OCI-M2 (cell line): Measurements from ENCODE around the gene EFHD2.
"Not testable (repeated sequence)": the region's sequence is repeated elsewhere in the genome, so short reads cannot be mapped to it uniquely, and the experiment has no call there.

Experiments used
- DNase-seq: peaks from one replicate; lab custom pipeline; 2025; ENCODE audit not compliant: unreplicated experiment; lab: John Stamatoyannopoulos, UW

The EFHD2 gene

DNA sequence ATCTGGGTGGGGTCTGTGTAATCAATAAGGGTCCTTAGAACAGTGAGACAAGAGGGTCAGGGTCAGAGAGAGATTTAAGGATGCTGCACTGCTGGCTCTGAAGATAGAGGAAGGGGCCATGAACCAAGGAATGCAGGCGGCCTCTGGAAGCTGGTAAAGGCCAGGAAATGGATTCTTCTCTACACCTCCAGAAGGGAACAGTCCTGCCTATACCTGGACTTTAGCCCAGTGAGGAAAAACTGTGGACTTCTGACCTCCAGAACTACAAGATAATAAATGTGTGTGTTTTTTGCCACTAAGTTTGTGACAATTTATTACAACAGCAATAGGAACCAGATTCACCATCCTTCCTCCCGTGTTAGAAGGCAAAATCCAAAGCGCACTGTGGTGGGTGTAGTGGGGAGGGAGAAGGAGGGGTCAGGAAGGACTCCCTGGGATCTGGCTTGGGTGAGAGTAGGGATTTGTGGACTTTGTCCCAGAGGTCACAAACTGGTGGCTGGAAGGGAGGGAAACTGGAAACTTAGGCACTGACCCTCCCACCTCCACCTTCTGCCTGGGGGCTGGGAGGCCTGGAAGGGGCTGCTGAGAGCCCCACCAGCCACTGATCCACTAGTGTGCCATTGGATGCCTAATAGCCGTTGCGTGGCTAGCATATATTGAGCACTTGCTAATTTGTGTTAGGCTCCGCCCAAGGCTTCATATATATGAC is 41.5 kb downstream of the EFHD2 start:
- DNase-seq, result no peak

DNA sequence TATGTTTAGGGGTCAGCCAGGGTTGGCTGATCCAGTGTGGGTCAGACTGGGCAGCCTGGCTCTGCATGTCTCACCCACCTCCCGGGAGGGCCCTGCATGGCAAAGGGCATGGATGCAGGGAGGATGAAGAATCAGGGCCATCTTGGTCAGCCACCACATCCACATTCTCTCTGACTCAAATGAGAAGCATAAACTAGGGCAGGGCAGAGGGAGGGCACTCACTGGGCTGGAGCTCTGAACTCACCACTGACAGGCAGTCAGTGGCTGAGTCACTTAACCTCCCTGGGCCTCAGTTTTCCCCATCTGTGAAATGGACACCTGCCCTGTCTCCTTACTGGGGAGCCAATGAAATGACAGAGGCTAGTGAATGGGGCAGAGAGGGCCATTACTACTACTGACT is 42.5 kb downstream of the EFHD2 start:
- DNase-seq, result no peak

DNA sequence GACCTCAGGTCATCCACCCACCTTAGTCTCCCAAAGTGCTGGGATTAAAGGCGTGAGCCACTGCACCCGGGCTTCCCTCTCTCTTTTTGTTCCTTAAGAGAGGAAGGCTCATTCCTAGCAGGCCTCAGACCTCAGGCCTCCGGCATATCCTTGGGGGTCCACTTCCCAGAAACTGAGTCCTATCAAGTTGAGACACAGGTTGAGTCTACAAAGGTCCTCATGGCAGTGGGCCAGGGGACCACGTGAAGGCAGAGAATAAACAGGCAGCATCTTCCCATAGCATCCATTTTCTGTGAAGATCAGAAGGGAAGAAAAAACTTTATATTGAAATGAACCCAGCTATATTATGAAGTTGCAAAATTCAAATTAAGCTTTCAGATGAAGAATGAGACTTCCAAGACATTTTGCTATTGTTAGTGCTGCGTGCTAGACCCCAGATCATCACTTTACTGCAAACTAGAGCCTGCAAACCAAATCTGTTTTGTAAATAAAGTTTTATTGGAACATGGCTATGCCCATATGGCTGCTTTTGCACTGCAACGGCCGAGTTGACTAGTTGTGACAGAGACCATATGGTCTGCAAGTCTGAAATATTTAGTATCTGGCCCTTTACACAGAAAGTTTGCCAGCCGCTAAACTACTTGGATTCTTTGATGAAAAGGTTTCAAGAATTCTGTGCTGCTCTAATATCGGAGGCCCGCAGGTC is 43.3 kb downstream of the EFHD2 start:
- no peak for DNase-seq

DNA sequence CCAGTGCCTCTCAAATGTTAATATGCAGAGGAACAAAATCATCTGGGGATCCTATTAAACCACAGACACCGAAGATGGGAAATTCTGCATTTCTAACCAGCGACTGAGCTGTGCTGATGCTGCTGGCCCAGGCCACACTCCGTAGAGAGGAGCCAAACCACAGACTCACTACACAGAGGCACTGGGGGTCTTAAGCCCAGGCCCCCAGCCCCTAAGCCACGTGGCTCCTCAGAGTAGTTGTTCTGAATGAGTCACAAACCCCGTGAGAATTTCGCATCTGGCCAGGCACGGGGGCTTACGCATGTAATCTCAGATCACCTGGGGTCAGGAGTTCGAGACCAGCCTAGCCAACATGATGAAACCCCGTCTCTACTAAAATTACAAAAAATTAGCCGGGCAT is 44.0 kb downstream of the EFHD2 start:
- DNase-seq, result no peak

DNA sequence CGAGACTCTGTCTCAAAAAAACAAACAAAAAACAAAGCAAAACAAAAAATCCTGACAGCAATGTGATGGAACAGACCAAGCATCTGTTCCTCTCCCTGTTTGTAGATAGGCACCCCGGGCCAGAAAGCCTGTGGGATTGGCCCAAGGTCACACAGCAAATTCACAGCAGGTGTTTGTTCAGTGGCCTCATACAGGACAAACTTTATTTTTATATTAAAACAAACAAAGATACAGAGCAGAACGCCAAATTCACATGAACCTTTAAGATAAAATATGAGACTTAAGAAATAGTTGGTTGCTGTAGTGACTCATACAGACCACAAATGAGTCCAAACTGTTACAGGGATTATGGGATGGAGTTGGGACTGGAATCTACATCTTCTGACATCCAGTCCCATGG is 44.6 kb downstream of the EFHD2 start:
- no peak for DNase-seq

DNA sequence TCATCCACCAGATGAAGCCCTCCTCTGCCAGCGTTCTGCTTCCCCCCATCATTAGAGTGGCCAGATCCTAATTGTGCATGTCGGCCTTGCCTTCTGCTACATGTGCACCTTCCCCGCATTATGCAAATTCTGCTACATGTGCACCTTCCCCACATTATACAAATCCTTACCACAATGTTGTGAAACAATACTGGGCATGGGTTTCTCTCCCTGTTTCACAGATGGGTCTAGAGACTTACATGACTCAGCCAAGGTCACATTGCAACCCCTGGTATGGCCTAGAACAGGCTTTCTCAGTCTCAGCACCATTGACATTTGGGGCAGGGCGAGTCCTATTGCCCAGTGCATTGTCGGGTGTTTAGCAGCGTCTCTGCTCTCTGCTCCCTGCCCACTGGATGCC is 45.8 kb downstream of the EFHD2 start:
- DNase-seq, result no peak

DNA sequence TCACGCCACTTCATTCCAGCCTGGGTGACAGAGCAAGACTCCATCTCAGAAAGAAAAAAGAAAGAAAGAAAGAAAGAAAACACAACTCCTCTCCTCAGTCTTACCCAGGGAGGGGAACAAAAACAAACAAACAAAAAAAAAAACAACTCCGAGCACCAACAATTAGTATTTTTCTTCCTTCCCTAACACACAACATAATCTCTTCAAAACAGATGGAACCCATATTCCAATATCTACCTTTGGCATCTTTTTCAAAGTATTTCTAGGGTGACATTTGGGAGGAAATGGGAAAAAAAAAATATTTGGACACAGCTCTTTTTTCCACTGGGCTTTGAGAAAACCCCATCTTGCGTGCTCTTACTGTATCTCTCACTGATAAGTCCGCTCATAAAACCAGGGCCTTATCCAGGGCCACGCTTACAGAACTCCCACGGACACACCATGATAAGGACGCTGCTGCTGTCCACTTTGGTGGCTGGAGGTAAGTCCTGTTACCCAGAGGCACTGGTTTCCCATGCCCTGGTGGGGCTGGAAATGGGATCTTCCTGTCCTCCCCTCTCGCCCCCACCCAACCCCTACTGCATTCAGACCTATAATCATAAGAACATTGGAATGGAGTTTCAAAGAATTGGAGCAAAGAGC is 46.7 kb downstream of the EFHD2 start, which contains the start of gene CELA2A:
CELA2A (plus strand) TSS at position 420 of the 642 bp plus-strand sequence; CDS start at position 442, 22 bp downstream.
- no peak for DNase-seq

DNA sequence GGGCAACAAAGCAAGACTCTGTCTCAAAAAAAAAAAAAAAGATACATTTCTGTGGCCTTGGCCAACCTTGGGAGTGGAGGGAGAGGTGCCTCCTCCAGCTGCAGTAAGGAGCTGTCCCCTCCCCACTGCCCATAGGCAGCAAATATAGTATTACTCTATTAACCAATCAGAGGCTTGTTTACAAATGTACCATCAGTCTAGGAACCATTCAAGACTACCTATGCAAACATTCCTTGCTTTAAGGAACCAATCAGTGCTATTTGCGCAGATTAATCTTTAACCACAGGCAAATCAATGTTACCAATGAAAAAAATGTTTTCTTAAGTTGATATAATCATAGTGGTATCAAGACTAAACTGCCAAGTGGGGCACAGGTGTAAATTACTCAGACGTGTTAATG is 47.9 kb downstream of the EFHD2 start:
- DNase-seq, result no peak

DNA sequence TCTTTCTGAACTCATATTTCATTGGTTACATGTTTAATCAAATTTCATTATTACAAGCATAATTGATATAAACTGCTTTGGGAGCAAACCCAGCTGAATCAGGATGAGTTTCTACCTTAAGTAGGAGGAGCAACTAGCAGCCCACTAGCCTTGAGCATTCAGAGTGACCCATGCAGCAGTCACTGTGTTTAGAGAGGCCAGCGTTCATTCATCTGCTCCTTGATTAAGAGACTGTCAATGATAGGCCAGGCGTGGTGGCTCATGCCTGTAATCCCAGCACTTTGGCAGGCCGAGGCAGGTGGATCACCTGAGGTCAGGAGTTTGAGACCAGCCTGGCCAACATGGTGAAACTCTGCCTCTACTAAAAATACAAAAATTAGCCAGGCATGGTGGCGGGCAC is 48.7 kb downstream of the EFHD2 start:
- not testable (repeated sequence) for DNase-seq

DNA sequence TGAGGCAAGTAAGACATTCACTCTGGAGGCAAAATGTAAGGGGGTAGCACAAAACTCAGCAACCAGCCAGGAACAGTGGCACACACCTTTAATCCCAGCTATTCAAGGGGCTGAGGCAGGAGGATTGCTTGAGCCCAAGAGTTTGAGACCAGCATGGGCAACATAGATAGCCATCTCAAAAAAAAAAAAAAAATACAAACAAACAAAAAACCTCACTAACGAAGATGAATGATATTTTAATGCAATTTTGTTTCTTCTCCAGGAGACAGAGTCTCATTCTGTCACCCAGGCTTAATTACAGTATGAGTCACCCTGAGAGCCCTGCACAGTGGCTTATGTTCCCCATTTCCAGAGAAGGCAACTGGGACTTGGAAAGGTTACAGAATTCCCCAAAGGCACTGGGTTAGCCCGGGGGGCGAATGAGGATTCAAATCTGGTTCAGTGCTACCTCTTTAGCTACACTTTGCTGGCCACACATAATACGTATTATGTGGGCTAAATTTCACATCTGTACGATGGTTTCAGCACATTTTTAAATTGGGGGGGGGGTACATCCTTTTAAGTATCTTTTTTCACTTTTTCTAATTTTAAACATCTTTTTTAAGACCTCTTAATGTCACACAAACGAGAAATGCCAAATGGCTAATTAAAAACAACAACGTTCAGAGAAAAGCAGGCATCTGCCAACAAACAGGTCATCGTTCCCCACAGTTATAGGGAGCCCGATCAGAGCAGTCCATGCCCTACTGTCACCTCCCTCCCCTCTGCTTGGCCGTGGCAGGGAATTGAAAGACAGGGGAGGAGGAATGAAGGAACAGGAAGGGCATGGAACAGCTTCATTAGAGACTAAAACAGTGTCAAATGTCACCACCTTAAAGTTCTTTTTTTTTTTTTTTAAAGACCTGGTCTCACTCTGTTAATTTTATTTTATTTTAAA is 50.4 kb downstream of the EFHD2 start:
- no peak for DNase-seq

DNA sequence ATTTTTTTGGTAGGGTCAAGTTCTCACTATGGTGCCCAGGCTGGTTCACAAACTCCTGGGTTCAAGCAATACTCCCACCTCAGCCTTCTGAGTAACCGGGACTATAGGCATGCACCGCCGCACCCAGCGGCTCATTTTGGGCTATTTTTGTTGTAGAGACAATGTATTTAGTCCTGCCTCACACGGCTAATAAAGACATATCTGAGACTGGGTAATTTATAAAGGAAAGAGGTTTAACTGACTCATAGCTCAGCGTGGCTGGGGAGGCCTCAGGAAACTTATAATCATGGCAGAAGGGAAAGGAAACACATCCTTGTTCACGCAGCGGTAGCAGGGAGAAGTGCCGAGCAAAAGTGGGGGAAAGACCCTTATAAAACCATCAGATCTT is 51.0 kb downstream of the EFHD2 start:
- no peak for DNase-seq

DNA sequence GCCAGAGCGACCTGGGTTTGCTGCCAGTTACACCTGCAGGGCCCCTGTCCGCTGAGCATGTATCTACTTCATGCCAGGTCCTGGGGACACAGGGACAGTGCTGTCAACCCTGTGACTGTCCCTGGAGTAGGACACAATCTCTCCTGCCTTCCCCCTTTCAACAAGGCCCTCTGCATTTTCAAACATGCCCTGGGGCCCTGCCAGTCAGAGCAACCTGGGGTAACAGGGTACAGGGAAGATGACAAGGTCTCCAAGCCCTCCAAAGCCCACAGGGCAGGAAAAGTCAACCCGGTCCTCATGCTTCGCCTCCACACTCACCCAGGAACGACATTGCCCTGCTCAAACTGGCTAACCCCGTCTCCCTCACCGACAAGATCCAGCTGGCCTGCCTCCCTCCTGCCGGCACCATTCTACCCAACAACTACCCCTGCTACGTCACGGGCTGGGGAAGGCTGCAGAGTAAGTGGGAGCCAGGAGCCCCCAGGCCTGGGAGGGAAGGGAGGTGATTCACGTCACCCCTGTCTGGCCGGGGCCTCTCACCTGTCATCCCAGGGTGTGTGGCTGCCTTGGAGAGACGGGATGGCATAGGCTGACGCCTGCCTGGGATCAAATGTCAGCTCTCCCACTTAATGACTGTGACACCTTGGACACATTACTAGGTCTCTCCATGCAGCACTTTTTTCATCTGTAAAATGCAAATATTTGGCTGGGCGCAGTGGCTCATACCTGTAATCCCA is 53.5 kb downstream of the EFHD2 start:
- not testable (repeated sequence) for DNase-seq

DNA sequence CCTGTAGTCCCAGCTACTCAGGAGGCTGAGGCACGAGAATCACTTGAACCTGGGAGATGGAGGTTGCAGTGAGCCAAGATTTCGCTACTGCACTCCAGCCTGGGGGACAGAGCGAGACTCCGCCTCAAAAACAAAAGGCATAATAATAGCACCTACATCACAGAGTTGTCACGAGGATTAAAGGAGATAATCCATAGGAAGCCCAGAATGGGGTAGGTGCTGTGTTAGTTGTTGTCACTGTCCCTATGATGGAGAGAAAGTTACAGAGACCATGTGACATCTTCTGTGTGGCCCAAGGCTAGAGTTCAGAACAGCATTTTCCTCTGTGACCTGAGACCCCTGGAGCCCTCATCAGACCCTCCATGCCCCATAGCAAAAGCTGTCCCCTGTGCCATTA is 54.2 kb downstream of the EFHD2 start:
- not testable (repeated sequence) for DNase-seq

DNA sequence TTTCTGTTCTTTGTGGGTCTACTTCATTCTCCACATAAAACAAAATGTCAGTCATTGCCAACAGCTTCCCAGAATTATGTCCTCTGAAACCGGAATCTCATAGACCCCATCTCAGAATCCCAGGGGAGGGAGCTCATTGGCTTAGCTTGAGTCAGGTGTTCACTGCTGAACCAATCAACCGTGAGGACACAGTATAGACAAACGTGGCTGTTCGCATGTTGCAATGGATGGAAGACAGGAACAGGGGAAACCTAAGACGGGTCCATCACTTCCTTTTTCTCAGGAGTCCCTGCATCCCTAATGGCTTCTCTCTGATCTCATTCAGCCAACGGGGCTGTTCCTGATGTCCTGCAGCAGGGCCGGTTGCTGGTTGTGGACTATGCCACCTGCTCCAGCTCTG is 56.0 kb downstream of the EFHD2 start:
- no peak for DNase-seq

DNA sequence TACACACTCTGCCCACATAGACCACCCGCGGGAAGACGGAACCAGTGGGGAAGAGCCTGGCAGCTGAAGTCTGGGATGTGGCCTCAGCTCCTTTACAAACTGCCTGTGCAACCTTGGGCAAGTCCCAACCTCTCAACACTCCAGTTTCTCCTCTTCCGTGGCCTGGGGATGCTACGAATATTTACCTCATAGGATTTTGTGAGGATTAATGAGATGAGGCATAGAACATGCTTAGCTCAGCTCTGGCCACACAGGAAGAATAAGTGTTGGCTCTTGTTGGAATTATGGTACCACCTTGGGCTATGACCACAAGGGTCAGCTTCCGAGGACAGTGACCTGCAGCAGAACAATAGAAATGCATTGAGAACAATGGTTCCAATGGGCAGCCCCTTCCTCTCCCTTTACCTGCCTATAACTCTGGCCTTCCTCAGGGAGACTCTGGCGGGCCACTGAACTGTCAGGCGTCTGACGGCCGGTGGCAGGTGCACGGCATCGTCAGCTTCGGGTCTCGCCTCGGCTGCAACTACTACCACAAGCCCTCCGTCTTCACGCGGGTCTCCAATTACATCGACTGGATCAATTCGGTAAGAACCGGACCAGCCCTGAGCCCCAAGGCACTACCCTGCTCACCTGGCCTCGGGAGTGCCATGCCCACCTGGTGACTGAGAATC is 57.4 kb downstream of the EFHD2 start:
- DNase-seq, result not testable (repeated sequence)

DNA sequence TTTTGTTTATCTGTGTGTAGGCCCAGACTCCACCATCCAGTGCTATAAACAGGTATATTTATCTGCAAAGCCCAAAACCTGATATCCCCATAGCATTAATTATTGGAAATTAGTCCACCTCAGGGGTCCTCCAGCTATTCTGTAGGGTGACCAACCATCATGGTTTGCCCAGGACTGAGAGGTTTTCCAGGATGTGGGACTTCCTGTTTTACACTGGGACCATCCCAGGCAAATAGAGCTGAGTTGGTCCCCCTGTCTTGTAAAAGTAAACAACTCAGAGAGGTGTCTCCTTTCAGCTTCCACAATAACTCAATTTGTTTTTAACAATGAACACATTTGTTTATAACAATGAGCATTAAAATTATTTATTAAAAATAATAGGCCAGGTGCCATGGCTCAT is 58.5 kb downstream of the EFHD2 start:
- DNase-seq, result no peak

DNA sequence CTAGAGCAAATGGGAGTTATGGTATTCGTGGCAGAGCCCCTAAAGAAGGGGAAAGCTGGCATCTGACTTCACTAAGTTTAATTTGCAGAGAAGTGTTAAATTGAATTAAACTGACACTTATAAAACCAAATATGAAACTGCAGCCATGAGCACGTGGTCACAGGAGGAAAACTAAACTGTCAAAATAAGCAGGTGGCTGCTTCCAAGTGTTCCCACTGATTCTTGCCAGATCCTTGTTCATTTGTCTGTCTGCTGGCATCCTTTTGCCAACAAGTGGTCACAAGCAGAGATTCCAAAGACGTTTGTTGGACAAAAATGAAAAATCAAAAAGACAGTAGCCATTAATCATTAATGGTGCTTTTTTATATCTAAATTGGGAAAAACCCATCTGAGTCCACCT is 59.7 kb downstream of the EFHD2 start:
- DNase-seq, result no peak

DNA sequence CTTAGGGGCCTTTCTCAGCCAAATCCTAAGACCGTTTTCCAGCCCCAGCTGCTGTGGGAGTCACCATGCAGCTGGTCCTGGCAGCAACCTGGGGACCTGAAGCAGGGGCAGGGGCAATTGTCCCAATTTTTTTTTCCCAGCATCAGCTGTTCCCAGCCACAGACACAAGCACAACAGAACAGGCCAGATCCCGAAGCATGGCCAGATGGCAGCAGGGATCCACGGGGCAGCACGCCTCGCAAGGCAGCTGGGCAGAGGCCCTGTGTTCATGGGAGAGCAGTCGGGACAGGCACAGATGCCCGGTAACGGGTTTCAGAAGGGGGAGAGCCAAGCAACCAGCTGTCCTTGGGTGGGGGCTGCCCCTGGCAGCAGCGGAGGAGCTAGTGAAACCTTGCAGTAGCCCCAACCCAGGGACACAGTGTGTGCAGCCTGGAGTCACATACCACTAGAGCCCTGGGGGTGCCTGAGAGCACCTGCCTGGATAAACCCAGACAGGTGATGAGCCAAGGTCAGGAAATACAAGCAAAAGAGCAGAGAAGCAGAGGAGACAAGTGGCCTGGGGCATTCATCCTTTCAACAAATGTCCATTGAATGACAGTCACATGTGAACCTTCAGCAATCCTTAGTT is 60.2 kb downstream of the EFHD2 start:
- DNase-seq, result not testable (repeated sequence)

DNA sequence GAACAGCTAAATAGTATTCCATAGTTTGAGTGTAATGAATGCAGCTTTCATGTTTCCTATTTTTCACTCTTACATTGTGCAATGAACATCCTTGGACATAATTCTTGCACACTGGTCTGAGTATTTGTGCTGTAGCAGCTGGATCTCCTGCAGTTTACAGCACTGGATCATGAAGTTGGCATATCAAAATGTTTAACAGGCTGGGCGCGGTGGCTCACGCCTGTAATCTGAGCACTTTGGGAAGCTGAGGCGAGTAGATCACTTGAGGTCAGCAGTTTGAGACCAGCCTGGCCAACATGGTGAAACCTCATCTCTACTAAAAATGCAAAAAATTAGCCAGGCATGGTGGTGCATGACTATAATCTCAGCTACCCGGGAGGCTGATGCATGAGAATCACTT is 61.4 kb downstream of the EFHD2 start:
- not testable (repeated sequence) for DNase-seq
